Astrocyte of the cerebellum (primary cell): ENCODE data around the gene EPS8.
A peak's percentile ranks its signal among the peaks of the same experiment; 100 is the strongest.
"Not testable (repeated sequence)": the region's sequence is repeated elsewhere in the genome, so short reads cannot be mapped to it uniquely, and the experiment has no call there.

Source experiments
- DNase-seq: peaks from one replicate; pipeline ENCODE4 v3.0.0-alpha.2; 2011; ENCODE audit warnings: low read depth
- H3K4me3 ChIP-seq: 2 replicates; pipeline ENCODE4 v1.5.1; 2011; ENCODE audit warnings: mild to moderate bottlenecking, low read depth, low read length, moderate library complexity
- in situ Hi-C: cut with HindIII; loops from 2 replicates; pipeline ENCODE4 v1.10.0; 2017; ENCODE audit warnings: low sequenced_read_pairs
- TF ChIP-seq, protein P1 (sequence below): IDR thresholded peaks from 2 replicates; pipeline ENCODE4 v1.5.1; 2012; ENCODE audit warnings: low read length, low read depth, moderate library complexity, mild to moderate bottlenecking; ENCODE audit errors: missing control alignments

Gene EPS8

GRCh38 chr12:15629761-15630160, 159.4 kb downstream of the EPS8 start:
- in situ Hi-C loops = no loop called here

GRCh38 chr12:15629108-15629507, 160.1 kb downstream of the EPS8 start:
- DNase-seq = peak; percentile 93
- TF ChIP-seq, protein P1, sequence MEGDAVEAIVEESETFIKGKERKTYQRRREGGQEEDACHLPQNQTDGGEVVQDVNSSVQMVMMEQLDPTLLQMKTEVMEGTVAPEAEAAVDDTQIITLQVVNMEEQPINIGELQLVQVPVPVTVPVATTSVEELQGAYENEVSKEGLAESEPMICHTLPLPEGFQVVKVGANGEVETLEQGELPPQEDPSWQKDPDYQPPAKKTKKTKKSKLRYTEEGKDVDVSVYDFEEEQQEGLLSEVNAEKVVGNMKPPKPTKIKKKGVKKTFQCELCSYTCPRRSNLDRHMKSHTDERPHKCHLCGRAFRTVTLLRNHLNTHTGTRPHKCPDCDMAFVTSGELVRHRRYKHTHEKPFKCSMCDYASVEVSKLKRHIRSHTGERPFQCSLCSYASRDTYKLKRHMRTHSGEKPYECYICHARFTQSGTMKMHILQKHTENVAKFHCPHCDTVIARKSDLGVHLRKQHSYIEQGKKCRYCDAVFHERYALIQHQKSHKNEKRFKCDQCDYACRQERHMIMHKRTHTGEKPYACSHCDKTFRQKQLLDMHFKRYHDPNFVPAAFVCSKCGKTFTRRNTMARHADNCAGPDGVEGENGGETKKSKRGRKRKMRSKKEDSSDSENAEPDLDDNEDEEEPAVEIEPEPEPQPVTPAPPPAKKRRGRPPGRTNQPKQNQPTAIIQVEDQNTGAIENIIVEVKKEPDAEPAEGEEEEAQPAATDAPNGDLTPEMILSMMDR = no peak
- in situ Hi-C loops = no loop called here
- H3K4me3 ChIP-seq = no peak overlapping the region

More at GRCh38 chr12:15629761-15630160, 159.4 kb downstream of the EPS8 start:
- TF ChIP-seq, protein P1 = no peak
- no peak for DNase-seq
- H3K4me3 ChIP-seq = no peak overlapping the region

GRCh38 chr12:15627995-15628945, 160.9 kb downstream of the EPS8 start:
- no peak overlapping the region for H3K4me3 ChIP-seq
- in situ Hi-C loops = no loop called here
- peak; percentile 18 for DNase-seq
- TF ChIP-seq, protein P1 = no peak

- TF ChIP-seq, protein P1 = no peak
- no peak for DNase-seq
- in situ Hi-C loops = no loop called here
- H3K4me3 ChIP-seq = no peak overlapping the region
Observed at GRCh38 chr12:15625075-15625474, 164.1 kb downstream of the EPS8 start.

- TF ChIP-seq, protein P1 = no peak
- H3K4me3 ChIP-seq = no peak overlapping the region
- DNase-seq = no peak
- in situ Hi-C loops = no loop called here
Observed at GRCh38 chr12:15620741-15621539, 168.2 kb downstream of the EPS8 start.

DNA sequence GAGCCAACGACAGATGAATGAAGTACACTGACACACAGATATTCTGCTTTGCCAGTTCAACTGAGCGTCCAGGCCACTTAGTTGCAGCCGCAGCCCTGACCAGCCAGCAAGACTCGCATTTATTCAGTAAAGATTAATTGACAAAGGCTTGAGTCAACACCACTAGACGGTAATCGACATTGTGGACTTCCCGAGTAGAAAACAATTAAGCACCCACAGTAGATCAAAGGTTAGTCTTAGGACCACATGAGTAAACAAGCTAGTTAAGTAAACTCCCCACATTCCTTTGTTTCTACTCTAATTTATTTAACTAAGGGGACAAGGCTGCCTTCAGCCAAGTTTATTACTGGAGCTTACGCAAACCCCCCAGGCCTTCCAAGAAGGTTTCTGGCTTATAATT, 172.7 kb downstream of the EPS8 start:
- in situ Hi-C loops, H3K4me3 ChIP-seq, DNase-seq: not testable (repeated sequence)
